ENCODE data around the gene S100A3. TPM values are rescaled to one million over a fixed set of nuclear protein-coding genes. Genes with fewer than 3 reads are reported as not detected.

Gene S100A3
- total and polyA plus RNA-seq, 2 of the 8 experiments (the other 6 are each of a cell fraction or from before 2014, with no cell fraction given): 0.26 to 0.47 TPM

DNA sequence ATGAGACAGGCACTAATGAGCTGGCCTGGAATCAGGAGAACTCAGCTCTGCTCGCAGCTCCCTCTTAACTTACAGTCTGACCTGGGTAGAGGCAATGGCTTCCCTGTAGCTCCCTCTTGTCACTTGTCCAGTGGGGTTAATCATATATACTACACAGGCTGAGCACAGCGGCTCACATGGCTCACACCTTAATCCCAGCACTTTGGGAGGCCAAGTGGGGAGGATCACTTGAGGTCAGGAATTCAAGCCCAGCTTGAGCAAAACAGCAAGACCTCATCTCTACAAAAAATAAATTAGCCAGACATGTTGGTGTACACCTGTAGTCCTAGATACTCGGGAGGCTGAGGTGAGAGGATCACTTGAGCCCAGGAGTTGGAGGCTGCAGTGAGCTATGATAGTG, 17.4 kb downstream of the S100A3 start:
- WGBS, 2 experiments (ENCODE audit: extremely low coverage in 1 of 2, insufficient coverage in 1 of 2, insufficient read length in 1 of 2, insufficient replicate concordance in 2 of 2, low coverage in 1 of 2, low lambda C conversion rate in 2 of 2, missing lambda C conversion rate in 1 of 2): 94% methylated on average over 3 of the region's 3 CpGs; no CpG with 5 or more reads in 1 of the 2 experiments
- DNase-seq (ENCODE audit: low read depth in 1 of 2, low spot score in 2 of 2): no peak
- no peak for TF ChIP-seq BACH1 (IDR thresholded peaks at IDR 0.05; ENCODE audit: low read length)
- TF ChIP-seq ASH2L (IDR thresholded peaks at IDR 0.05; ENCODE audit: low read length): no peak
- no peak for TF ChIP-seq RNF2 (IDR thresholded peaks at IDR 0.05; ENCODE audit: borderline replicate concordance, low read depth, low read length, missing control alignments, poor library complexity, severe bottlenecking)
- TF ChIP-seq HDAC6 (IDR thresholded peaks at IDR 0.05; ENCODE audit: low read depth, low read length): no peak
- TF ChIP-seq CHD2 (IDR thresholded peaks at IDR 0.05; ENCODE audit: low read length): no peak
- TF ChIP-seq EGR1 (IDR thresholded peaks at IDR 0.05; ENCODE audit: borderline replicate concordance, low read depth, low read length): no peak
- no peak overlapping the region for H3K56ac ChIP-seq (replicated peaks; ENCODE audit: insufficient read length, low read depth, low read length)
- H2AK5ac ChIP-seq (ENCODE audit: low read depth, low read length): peak overlapping the region; percentile 26; the same call in 1 of the 2 replicates
- ChIA-PET POLR2A (ENCODE audit: partially characterized antibody) (interaction anchor here (1.0 to 2.5 kb wide), 5 partner anchors 10 to 129 kb away, joined by 3 to 10 read pairs (median 3); no protein-coding TSS in a partner anchor), CTCF (ENCODE audit: partially characterized antibody) (interaction anchor here (1.0 to 10.2 kb wide), 24 partner anchors 7 to 179 kb away, joined by 3 to 165 read pairs (median 15); partner anchors contain the start of genes S100A1, S100A13, S100A14 and S100A16)
- H3K79me2 ChIP-seq (ENCODE audit: control insufficient read depth in 1 of 2, insufficient read depth in 2 of 2, low read length in 2 of 2): no peaks in the 10 kb centered on the region
- no peaks in the 10 kb centered on the region for H4K20me1 ChIP-seq (replicated peaks in 1 of 2; ENCODE audit: control insufficient read depth in 1 of 2, insufficient read depth in 2 of 2, low read length in 2 of 2)
- no peak overlapping the region for H2BK20ac ChIP-seq (ENCODE audit: low read length)
- no peak overlapping the region for H3K9ac ChIP-seq (replicated peaks in 1 of 4; ENCODE audit: extremely low read depth in 1 of 4, low read depth in 3 of 4, low read length in 3 of 4)
- H3K23ac ChIP-seq (ENCODE audit: insufficient read length): no peak overlapping the region
- no peaks in the 10 kb centered on the region for H3K36me3 ChIP-seq (ENCODE audit: control insufficient read depth in 2 of 4, insufficient read depth in 4 of 4, low read length in 3 of 4)
- H4K5ac ChIP-seq (ENCODE audit: insufficient read length, low read depth, low read length): no peak overlapping the region
- peaks cover 12 to 36% (median 23%) of the 10 kb centered on the region in 4 experiments for H3K4me1 ChIP-seq (replicated peaks in 1 of 4; ENCODE audit: control insufficient read depth in 3 of 4, insufficient read depth in 4 of 4, low read length in 3 of 4)
- no peak overlapping the region for H4K8ac ChIP-seq (ENCODE audit: extremely low read depth, insufficient read depth, low read length)
- no peak for FAIRE-seq
- no peak overlapping the region for H4K91ac ChIP-seq (replicated peaks; ENCODE audit: insufficient read length, low read length)
- no peak overlapping the region for H2AFZ ChIP-seq (ENCODE audit: low read length)
- H2BK5ac ChIP-seq (ENCODE audit: low read depth, low read length): peak overlapping the region; percentile 32; the same call in 1 of the 2 replicates
- H2BK15ac ChIP-seq (ENCODE audit: low read length): peak overlapping the region; percentile 83; the same call in 1 of the 2 replicates
- no peak overlapping the region for H3K4me3 ChIP-seq (ENCODE audit: extremely low read depth in 1 of 4, insufficient read depth in 2 of 4, low read depth in 3 of 4, low read length in 4 of 4)
- peaks cover 2% of the 10 kb centered on the region for H3K23me2 ChIP-seq (ENCODE audit: low read depth, low read length)
- no peak overlapping the region for H2BK120ac ChIP-seq (replicated peaks; ENCODE audit: low read depth, low read length)
- peaks cover 0 to 15% (median 6%) of the 10 kb centered on the region in 4 experiments; a peak in 5 of 7 replicates for H3K27me3 ChIP-seq (replicated peaks in 1 of 4; ENCODE audit: control insufficient read depth in 3 of 4, extremely low read depth in 1 of 4, insufficient read depth in 3 of 4, low read length in 3 of 4)
- no peak overlapping the region for H3K4ac ChIP-seq (replicated peaks; ENCODE audit: insufficient read length, low read depth, low read length)
- H3K9me3 ChIP-seq (ENCODE audit: insufficient read depth in 2 of 2, low read depth in 1 of 2, low read length in 1 of 2): no peaks in the 10 kb centered on the region
- H3K14ac ChIP-seq (ENCODE audit: insufficient read length): no peak overlapping the region
- no peak overlapping the region for H3K18ac ChIP-seq (ENCODE audit: extremely low read depth, low read length)
- H3K79me1 ChIP-seq (ENCODE audit: low read depth, low read length): no peaks in the 10 kb centered on the region
- H3K27ac ChIP-seq (ENCODE audit: low read depth, low read length): no peak overlapping the region
- H2BK12ac ChIP-seq (ENCODE audit: low read depth, low read length): no peak overlapping the region
- H3K4me2 ChIP-seq (ENCODE audit: insufficient read depth in 1 of 2, low read depth in 2 of 2, low read length in 2 of 2): no peak overlapping the region

All from H1 (cell line).